MM.1S (cell line): Measurements from ENCODE around the gene TACO1.

Experiments used
- EZH2 ChIP-seq: fragments of 300-600 bp; sonication (generic); optimal IDR thresholded peaks from 2 replicates; pipeline ENCODE3; 2017; ENCODE audit warnings: low read depth, mild to moderate bottlenecking, antibody characterized with exemption, low read length, mixed read lengths
- EZH2phosphoT487 ChIP-seq: fragments of 300-600 bp; sonication (generic); IDR thresholded peaks from 2 replicates; pipeline ENCODE4 v1.6.1; 2018; ENCODE audit warnings: antibody characterized with exemption, low read length
- TF ChIP-seq, protein P1 (sequence below): fragments of 300-600 bp; sonication (generic); IDR thresholded peaks from 2 replicates; pipeline ENCODE4 v1.5.1; 2016; ENCODE audit warnings: antibody characterized with exemption, low read length, mixed read lengths

DNA sequence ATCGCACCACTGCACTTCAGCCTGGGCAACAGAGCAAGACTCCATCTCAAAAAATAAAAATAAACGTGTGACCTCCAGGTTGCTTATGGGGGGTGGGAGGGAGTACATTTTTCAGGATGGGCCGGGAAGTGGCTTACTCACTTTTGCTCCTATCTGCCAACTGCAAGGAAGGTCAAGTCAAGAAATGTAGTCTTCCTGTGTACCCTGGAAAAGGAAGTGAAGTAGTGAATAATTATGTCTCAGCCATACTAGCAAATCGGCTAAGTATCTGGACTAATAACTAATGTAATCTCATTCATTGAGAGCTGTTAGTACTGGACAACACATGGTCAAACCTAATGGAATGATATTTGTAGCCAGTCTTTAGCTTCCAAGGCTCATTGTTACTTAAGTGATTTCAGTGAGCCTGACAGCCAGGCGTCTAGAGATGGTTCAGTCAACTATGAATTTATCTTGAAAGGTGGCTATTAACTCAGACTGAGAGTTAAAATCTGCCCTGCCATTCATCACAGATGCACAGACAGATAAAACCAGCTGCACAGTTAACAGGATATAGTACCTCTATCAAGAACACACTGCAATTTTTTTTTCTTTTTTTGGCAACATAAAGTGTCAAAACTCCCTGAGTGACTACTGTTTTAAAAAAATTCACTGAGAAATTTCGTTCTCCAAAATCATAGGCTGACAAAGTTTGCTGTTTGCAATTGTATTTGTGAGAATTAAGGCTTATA lies 3.7 kb upstream of the TACO1 start:
- TF ChIP-seq, protein P1, sequence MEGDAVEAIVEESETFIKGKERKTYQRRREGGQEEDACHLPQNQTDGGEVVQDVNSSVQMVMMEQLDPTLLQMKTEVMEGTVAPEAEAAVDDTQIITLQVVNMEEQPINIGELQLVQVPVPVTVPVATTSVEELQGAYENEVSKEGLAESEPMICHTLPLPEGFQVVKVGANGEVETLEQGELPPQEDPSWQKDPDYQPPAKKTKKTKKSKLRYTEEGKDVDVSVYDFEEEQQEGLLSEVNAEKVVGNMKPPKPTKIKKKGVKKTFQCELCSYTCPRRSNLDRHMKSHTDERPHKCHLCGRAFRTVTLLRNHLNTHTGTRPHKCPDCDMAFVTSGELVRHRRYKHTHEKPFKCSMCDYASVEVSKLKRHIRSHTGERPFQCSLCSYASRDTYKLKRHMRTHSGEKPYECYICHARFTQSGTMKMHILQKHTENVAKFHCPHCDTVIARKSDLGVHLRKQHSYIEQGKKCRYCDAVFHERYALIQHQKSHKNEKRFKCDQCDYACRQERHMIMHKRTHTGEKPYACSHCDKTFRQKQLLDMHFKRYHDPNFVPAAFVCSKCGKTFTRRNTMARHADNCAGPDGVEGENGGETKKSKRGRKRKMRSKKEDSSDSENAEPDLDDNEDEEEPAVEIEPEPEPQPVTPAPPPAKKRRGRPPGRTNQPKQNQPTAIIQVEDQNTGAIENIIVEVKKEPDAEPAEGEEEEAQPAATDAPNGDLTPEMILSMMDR, result no peak
- TF ChIP-seq EZH2phosphoT487 (no peak), EZH2 (no peak)
